Kasumi-1 (cell line): ENCODE measurements around the gene CAPN9.

Source experiments
- DNase-seq, 2 experiments: peaks; one replicate each; lab custom pipeline; 2025; lab: John Stamatoyannopoulos, UW

Gene CAPN9

DNA sequence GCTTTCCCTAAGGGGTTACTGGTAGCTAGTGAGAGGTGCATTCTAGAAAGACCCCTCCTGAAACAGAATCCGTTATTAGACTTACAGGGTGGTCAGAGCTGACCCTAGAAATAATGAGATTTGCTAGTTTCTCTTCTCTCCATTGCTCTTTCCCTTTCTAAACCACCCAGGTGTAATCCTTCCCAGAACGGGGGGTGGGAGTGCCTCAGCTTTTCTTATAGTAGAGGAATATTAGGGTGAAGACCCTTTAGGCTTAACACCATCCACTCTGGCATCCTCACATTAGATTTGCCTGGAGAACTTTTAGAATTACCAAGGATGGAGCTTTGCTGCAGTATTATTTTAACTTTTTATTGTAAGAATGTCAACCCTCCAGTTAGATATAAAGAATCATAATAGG is 49.4 kb downstream of the CAPN9 start:
- DNase-seq, result no peak

DNA sequence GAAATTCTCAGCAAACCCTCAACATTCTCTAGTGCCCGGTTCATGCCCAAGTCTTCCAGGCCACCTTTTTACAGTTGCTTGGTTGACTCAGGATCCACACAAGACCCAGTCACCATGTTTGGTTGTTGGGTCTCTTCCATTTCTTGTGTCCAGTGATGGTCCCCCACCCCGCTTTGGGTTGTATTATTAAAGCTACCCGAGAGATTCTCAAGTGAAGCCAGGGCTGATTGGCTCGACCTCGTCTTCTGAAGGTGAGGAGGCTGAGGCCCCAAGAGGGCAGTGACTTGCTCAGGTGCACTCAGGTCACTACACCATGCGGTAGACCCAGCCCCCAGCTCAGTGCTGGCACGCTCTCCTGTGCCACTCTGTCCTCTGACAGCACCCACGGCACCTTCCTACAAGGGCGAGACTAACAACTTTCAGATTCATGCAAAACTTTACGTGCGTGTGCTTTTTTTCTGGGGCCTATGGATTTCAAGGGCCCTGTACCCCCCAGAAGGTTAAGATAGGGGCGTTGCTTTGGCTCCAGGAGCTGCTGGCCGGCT is 50.3 kb downstream of the CAPN9 start:
- DNase-seq, result no peak

DNA sequence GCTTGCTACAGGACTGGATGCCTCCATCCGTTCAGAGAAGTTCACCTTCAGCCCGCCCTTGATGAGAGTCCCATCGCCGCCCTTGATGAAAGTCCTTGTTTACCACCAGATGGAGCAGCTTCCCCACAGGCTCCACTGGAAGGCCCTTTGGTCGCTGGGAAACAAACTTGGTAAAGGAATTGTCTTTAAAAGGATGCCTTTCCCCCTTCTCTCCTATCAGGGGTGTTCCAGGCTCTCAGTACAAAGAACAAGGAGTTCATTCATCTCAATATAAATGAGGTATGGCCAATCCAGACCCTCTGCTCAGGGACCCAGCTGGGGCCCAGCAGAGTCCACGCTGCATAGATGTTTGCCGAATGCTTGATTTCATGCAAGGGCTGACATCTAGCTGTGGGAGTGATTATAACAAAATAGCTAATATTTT is 50.8 kb downstream of the CAPN9 start:
- peak; percentile 50 to 56 for DNase-seq

DNA sequence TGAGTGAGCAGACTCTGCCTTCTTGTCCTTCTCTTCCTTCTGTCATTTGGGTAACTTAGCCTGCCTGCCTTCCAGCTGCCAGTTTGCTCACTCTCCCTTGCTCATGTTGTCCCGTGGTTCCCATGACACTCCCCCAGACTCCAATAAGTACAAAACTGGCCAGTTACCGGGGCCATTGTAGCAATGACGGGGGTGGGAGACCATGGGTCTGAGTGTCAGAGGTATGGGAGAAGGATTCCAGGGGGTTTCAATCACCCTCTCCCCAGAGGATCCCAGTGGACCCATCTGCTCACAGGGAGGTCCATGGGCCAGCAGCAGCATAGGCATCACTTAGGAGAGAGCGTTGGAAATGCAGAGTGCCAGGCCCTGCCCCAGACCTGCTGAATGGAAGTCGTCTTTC is 51.3 kb downstream of the CAPN9 start:
- no peak for DNase-seq

DNA sequence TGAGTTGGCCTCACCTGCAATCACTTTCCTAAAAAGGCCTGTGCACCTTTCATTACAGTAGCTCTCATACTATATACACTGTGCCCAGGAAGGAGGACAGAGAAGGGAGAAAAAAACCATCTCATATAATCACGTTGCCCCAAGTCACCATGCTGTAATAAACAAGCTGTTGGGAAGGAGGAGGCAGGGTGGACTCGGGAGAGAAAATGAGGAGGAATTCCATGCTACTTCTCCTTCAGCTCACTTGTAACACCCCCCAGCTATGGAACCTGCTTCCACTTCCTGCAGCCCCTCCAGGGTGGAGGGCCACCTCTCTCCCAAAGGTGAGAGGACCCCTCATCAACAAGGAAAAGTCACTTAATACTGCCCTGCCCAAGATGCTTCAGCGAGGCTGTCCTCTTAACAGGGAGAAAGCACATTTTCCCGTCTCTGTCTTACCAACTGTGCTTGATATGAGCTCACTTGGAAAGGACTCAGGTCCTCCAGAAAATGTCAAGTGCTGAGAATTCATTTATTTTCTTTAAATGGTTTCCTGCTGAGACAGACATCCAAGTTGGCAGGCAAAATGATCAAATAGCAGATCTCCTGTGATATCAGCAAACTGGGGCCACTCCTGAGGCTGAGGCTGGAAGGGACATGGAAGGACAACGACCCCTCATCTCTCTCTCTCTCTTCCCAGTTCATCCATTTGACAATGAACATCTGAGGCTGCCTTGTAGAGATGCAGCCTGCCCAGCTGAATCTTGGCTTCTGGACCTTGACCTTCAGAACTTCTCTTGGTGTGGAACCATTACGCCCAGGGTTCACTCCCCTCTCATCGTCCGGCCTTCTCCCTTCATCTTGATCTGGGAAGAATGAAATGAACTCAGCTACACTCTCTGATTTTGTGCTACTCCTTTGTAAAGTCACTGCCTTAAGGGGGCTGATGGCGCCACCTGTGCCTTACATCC is 54.0 kb downstream of the CAPN9 start:
- no peak for DNase-seq

DNA sequence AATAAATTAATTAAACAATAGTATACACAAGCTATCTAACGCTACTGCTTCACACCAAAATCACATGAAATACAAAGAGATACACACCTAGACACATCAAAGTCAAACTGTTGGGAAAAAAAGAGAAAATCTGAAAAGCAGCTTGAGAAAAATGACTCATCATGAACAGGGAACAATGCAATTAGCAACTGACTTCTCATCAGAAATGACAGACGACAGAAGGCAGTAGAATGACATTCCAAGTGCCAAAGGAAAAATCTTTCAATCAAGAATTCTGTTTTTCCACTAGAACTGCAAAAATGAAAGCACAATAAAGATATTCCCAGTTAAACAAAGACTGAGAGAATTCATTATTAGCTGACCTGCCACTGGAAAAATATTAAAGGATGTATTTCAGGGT is 57.2 kb downstream of the CAPN9 start:
- DNase-seq, result no peak

DNA sequence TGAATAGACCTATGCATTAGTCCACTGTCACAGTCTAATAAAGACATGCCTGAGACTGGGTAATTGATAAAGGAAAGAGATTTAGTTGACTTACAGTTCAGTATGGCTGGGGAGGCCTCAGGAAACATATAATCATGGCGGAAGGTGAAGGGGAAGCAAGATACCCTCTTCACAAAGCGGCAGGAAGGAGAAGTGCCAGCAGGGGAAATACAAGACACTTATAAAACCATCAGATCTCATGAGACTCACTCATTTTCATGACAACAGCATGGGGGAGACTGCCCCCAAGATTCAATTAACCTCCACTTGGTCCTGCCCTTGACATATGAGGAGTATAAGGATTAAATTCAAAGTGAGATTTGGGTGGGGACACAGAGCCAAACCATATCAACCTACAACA is 59.4 kb downstream of the CAPN9 start:
- no peak for DNase-seq

DNA sequence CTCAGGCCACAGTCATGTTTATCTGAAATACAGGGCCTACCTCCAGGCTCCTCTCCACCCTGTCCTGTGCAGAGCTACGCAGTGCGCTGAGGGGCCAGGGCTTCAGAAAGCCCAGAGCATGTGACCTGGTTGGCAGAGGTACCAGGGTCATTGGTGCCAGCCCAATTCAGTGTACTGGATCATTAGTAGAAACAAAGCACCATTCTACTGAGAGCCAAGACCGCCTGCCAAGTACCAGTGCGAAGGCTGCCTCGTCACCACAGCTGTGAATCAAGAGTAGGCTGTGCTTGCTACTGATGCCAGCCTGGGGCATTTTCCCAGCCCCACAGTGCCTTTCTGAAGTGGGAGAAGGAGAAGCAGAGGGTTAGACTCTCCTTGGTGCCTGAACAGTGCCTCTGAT is 59.8 kb downstream of the CAPN9 start:
- no peak for DNase-seq

DNA sequence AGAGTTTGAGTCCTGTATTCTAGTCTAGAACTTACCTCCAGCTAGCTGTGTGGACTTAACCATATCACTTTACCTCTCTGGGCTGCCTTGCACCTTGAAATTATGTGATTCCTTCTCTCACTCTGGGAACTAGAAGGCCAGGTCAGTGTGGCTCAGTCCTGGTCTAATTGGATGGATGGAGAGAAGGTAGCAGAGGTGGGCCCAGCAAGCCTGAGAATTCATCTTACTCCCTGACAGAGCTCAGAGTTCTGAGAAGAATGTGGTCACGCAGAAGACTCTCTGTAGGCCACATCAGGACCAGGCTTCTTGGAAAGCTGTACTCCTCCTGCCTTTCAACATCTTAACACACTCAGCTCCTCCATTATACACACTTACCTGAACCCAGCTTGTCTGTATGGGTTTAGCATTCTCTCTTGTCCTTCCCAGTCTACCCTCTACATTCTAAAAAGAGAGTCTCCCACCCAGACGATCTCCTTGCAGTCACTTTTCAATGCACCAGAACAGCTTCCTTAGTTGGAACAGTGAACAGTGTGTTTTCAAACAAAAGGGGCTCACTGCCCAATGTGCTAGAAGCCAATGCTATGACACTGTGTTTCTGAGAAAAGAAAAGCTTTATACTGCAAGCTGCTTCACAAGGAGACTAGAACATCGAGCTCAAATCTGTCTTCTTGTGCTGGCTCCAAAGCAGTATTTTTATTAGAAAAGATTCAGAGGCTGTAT is 60.5 kb downstream of the CAPN9 start:
- DNase-seq, result no peak

DNA sequence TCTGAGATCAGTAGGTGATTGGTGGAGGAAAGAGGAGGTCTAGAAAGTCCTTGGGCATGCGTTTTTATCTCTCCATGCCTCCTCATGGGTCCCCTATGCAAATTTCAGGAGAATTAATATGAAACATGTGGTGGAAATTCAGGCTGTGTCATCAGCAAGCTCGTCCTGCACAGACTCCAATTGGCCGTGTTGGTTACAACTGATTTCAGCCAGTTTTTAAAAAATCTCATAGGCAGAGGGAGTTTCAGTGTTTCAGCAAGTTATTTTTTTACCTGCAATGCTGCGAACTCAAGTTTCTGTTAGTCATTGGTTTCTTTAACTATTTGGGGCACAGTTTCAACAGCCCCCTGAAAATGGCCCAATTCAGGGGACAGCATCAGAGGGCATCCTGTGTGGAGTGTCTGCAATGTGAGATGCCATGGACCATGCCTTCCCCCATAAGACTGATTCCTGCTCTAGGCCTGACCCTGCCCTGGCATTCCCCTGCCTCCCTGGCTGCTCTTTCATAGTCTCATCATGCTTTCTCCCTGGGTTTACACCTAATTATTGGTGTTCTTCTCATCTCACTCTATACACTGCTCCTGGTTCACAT is 61.2 kb downstream of the CAPN9 start:
- DNase-seq, result no peak

DNA sequence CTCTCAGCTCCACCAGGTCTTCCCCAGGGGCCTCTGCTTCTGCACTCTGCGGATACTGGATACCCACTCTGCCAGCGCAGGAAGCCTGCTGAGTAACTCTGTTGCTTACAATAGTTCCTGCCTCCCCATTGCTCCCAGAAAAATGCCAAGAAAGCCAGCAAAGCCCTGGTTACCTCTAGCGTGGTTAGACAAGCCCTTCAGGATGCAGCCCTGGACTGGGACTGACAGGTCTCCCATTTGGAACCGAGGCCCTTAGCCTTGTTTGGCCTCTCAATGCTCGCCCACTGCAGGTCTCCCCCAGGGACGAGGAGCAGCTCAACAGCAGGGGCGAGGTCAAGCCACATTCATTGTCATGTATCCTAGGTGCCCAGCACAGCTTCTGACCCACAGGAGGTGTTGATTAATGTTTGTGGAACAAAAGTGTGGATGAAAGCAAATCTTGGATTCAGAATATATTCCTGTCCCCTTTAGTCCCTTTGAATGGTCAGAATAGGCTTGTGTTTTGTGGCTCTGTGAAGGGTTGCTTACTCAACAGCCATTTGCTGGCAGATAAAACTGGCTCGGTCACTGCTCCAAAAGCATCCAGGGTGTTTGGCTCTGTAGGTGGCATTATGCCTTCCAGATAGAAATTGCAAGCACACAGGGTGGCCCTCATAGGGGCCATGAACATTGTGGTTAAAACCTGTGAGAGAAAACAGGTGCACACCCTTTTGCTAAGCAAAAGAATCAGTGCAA is 62.2 kb downstream of the CAPN9 start:
- DNase-seq, result no peak

DNA sequence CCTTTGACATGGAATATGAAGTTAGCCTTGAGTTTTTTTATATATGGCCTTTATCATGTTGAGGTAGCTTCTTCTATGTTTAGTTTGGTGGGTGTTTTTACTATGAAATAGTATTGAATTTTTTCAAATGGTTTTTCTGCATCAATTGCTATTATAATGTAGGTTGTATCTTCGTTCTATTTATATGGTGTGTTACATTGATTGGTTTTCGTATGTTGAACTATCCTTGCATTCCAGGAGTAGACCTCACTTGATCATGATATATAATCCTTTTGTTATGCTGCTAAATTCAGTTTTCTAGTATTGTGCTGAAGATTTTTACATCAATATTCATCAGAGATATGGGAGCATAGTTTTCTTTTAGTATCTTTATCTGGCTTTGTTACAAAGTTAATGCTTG is 65.4 kb downstream of the CAPN9 start:
- no peak for DNase-seq

DNA sequence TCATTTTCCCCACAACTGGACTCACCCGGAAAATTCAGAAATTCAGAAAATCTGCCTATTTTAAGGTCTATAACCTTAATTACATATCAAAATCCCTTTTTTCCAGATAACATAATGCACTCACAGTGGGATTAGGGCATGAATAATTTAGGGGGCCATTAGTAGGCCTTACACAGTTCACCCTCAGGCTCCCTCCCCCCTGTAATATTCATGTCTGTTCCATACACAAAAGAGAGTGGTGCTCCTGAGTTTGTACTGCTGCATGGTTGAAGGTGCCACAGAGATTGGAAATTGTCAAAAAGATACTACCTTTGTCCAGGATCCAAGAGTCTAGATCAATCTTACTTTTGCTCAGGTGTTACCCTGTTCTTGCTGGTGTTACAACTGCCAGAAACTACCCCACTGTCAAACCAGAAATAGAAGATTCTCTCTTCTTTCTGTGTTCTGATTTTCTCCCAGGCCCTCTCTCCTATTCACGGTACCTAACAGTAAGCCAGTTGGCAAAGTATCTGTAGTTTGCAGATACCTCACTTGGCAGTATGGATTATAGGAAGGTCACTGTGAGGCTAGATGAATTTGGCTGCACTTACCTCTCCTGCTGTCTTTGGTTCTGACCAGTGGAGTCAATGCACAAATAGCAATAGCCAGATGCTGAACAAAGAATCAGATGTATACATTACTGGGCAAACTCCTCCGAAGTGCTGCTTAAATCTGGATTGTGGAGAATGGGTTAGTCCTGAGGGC is 67.9 kb downstream of the CAPN9 start:
- no peak for DNase-seq

DNA sequence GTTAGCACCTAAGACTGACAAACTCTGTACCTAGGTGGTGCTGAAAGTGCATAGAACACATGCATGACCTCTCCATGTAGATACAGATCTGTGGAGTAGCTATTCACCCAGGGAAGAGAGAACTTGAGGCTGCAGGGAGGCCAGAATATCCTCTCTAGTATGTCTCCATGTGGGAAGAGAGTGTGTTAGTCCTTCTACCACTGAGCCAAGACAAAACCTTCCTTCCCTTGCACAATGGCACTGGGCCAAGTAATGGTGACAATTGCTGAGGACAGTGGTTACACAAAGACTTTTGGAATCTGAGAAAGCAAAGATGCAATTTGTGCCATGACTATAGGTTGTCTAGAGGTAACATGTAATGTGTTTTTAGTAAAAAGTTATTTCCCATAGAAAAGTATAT is 68.8 kb downstream of the CAPN9 start:
- no peak for DNase-seq

DNA sequence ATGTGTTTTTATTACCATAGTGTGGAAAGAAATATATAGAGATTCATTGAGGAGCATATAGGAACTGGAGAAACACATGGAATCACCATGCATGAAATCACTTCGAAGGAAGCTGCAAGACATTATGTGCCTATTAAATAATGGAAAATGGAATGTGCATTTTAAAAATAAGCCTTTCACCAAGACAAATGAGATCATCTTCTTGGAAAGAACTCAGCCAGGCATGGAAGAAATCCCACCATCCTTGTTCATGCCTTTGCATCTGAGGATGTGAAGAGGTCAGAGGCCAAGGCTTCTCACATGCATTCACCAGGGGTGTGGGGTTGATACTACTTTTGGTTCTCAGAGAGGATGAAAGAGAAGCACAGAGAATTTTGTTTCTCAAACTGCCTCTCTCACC is 71.2 kb downstream of the CAPN9 start:
- DNase-seq, result no peak

DNA sequence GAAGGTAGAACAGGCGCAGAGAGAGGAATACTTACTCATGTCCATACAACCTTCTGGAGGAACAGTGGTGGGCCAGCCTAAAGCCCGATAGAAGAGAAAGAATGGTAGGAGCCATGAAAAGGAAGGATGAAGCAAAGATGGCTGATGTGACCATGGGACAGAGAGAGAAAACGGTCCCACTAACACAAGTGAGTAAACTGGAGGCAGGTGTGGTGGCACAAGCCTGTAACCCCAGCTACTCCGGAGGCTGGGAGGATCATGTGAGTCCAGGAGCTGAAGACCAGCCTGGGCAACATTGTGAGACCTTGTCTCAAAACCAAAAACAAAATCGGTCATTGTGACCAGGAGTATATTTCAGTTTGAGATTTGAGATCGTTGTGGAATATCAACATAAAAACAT is 71.7 kb downstream of the CAPN9 start:
- DNase-seq, result no peak

DNA sequence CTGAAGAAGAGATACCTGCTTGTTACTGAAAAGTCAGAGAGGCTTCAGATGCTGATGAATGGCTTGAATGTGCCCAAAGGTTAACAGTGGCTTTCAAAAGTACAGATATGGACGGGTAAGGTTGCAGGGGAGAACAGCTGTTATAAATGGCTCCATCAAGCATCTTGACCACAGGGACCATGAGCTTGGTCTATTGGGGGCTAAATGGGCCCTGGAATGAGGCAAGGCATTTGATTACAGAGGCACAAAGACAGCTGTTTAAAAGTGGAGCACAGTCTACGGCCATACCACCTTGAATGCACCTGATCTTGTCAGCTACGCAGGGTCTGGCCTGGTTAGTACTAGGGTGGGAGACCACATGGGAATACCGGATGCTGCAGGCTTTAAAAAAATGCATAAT is 72.8 kb downstream of the CAPN9 start:
- no peak for DNase-seq

DNA sequence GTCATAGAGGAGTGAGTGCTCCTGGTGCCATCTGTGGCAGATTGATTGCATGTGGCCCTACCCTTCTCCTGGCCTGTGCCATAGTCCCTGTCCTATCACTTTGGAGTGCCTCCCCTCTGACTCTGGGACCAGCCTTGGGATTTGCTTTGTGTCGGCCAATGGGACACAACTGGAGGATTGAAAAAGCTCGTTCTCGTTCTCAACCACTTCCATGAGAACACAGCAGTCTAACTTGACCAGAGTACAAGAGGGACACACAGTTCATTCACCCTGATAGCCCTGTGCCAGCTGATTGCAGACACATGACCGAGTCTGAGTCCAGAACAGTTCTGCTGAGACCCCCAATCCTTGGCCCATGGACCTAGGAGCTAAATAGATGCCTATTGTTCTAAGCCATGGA is 73.4 kb downstream of the CAPN9 start:
- no peak for DNase-seq

DNA sequence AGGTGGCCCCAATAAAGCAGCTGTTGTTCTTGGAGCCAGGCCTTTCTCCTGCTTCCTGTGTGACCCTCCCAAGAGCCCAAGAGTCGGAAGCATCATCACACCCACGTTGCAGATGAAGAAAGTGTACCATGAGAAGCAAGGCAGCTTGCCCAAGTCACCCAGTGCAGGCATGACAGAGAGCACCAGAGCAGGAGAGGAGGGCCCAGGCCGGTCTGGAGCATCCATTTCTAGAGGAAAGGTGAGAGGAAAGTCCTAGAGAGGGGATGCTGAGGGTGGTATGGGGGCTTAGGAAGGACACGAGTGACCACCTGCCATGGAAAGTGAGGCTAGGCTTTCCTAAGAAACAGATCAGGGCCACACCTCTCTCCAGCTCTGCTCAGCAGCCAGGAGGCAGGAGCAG is 74.2 kb downstream of the CAPN9 start:
- no peak for DNase-seq

DNA sequence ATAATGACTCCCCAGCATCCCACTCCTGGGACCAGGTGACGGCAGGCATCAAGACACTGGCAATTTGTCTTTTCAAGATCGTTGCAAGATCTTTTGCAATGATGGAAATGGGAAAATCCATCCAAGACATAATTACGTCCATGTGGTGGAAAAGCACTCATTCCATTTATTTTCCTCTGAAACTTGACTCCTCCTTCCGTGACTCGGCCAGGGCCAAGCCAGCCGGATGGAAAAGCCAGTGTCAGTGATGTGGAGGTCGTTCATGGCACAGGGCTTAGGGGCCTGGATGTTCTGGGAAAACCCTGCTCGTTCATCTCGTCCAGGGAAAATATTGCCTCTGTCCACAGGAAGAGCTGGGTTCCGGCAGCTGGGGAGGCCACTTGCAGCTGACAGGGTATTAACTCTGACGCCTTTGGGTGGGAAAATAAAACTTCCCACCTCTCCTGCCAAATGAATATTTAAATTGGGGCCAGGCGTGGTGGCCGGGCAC is 74.9 kb downstream of the CAPN9 start:
- DNase-seq, result no peak

DNA sequence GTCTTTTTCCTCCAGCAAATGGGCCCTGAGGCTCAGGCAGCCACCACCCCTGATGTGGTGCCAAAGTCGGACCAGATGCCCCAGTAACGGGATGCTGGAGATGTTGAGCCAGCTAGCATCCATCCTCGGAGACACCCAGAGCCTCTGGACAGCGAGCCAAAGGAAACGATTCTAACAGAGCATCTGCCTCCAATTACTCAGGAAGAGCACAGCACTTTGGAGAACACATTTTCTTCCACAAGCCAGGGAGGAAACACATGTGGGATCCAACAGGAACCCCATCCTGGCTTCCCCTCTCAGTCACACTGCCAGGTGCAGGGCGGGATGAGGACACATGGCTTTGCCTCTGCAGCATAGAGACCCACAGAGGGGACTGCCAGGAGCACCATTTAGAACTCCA is 76.2 kb downstream of the CAPN9 start:
- DNase-seq, result no peak
